ENCODE measurements around the gene RPS27L. TPM values are rescaled to one million over a fixed set of nuclear protein-coding genes. Genes with fewer than 3 reads are reported as not detected.

RPS27L gene
- total RNA-seq, 3 donors from 2014 or later, result 121 to 200 (median 152) TPM

DNA sequence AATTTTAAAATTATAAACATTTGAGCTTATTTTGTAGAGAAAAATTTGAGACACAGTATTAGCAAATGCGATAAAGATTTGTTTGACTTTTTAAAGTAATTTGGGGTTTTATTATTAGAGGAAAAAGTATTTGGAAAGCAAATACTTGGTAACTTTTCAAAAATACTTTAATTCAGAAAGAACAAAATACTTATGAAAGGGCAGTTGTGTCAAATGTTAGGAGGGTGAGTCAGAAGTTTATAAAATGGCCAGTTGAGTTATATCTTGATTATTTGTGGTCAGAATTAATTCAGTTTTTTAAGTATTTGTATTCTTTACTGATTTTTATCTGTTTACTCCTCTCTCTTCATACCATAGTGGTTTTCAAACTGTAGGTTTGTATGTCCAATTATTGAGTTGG, 23.5 kb downstream of the RPS27L start:
- DNase-seq (ENCODE audit: low spot score in 2 of 2), result no peak
- Histone ChIP-seq H3K36me3 (no peaks in the 10 kb centered on the region), H3K4me3 (no peak overlapping the region), H3K27me3 (no peaks in the 10 kb centered on the region), H3K9me3 (no peaks in the 10 kb centered on the region), H3K27ac (peak overlapping the region in 1 of 2 donors; percentile 10), H3K4me1 (no peaks in the 10 kb centered on the region)
- TF ChIP-seq, protein P1, sequence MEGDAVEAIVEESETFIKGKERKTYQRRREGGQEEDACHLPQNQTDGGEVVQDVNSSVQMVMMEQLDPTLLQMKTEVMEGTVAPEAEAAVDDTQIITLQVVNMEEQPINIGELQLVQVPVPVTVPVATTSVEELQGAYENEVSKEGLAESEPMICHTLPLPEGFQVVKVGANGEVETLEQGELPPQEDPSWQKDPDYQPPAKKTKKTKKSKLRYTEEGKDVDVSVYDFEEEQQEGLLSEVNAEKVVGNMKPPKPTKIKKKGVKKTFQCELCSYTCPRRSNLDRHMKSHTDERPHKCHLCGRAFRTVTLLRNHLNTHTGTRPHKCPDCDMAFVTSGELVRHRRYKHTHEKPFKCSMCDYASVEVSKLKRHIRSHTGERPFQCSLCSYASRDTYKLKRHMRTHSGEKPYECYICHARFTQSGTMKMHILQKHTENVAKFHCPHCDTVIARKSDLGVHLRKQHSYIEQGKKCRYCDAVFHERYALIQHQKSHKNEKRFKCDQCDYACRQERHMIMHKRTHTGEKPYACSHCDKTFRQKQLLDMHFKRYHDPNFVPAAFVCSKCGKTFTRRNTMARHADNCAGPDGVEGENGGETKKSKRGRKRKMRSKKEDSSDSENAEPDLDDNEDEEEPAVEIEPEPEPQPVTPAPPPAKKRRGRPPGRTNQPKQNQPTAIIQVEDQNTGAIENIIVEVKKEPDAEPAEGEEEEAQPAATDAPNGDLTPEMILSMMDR (IDR thresholded peaks at IDR 0.05), result no peak
- no peak for TF ChIP-seq POLR2AphosphoS5 (IDR thresholded peaks at IDR 0.05)
- TF ChIP-seq POLR2A (IDR thresholded peaks at IDR 0.05), result no peak
- intact Hi-C loops (cut with DNase I; ENCODE audit: low total_unique reads), result no loop called here

DNA sequence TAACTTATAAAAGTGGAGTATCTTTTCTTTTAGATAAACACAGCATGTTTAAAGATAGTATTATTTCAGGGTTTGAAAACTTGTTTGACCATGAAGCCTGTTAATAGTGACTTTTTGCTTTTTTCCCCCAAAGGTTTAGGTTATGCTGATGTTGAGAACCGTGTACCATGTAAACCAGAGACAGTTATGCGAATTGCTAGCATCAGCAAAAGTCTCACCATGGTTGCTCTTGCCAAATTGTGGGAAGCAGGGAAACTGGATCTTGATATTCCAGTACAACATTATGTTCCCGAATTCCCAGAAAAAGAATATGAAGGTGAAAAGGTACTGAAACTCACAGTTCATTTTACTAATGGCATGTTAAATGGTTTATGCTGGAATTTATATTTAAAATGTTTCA, 30.6 kb downstream of the RPS27L start:
- Histone ChIP-seq H3K4me3 (no peak overlapping the region), H3K9me3 (no peaks in the 10 kb centered on the region), H3K27ac (peak overlapping the region in 1 of 2 donors; percentile 21), H3K27me3 (no peaks in the 10 kb centered on the region), H3K36me3 (no peaks in the 10 kb centered on the region), H3K4me1 (peaks cover 0 to 6% of the 10 kb centered on the region in 2 donors)
- no peak for TF ChIP-seq POLR2AphosphoS5 (IDR thresholded peaks at IDR 0.05)
- TF ChIP-seq, protein P1 (IDR thresholded peaks at IDR 0.05), result no peak
- TF ChIP-seq POLR2A (IDR thresholded peaks at IDR 0.05), result no peak
- intact Hi-C loops (cut with DNase I; ENCODE audit: low total_unique reads), result no loop called here
- no peak for DNase-seq (ENCODE audit: low spot score in 2 of 2)

- no peaks in the 10 kb centered on the region for H3K9me3 ChIP-seq
- H3K27me3 ChIP-seq, result no peaks in the 10 kb centered on the region
- TF ChIP-seq POLR2AphosphoS5 (IDR thresholded peaks at IDR 0.05) (no peak), POLR2A (IDR thresholded peaks at IDR 0.05) (no peak)
- TF ChIP-seq, protein P1 (IDR thresholded peaks at IDR 0.05), result no peak
- H3K4me1 ChIP-seq, result peaks cover 0 to 6% of the 10 kb centered on the region in 2 donors
- H3K36me3 ChIP-seq, result no peaks in the 10 kb centered on the region
- no peak for DNase-seq (ENCODE audit: low spot score in 2 of 2)
- no peak overlapping the region for H3K27ac ChIP-seq
- intact Hi-C loops (cut with DNase I; ENCODE audit: low total_unique reads), result no loop called here
- H3K4me3 ChIP-seq, result no peak overlapping the region
These were observed 32.8 kb downstream of the RPS27L start for GRCh38 chr15:63124506-63124905.

DNA sequence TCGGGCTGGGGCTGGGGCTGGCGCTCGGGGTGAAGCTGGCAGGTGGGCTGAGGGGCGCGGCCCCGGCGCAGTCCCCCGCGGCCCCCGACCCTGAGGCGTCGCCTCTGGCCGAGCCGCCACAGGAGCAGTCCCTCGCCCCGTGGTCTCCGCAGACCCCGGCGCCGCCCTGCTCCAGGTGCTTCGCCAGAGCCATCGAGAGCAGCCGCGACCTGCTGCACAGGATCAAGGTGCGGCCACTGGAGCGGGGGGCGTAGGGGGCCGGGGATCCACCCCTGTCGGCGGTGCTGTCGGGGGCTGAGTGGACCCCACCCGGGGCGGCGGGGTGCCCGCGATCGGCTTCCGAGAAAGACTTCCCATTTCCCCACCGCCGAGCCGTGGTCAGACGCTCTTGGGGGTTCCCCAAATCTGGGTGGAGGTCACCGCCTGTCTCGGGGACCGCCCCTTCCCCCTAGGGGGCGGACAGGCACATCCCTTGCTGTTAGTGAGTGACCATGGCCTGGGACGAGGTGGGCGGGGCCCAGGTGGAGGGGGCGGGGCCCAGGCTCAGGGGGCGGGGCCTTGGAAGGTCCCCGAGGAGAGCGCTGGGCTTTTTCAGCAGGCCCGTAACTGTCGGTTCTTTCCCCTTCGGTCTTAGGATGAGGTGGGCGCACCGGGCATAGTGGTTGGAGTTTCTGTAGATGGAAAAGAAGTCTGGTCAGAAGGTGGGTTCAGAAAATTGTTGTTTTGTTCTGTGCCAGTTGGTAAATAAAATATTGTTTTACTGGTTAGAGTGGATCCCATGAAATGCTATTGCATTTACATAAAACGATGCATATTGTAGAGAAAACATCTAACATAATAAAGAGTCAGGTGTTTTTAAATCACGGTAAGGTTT, 35.0 kb downstream of the RPS27L start:
- Histone ChIP-seq H3K27me3 (no peaks in the 10 kb centered on the region), H3K4me3 (peak overlapping the region; percentile 83 to 99 (median 89)), H3K36me3 (no peaks in the 10 kb centered on the region), H3K9me3 (no peaks in the 10 kb centered on the region), H3K27ac (peak overlapping the region; percentile 89 to 93), H3K4me1 (peaks cover 0 to 6% of the 10 kb centered on the region in 2 donors)
- TF ChIP-seq, protein P1 (IDR thresholded peaks at IDR 0.05), result peak in 1 of 3 donors; percentile 27
- TF ChIP-seq POLR2AphosphoS5 (IDR thresholded peaks at IDR 0.05) (peak in 1 of 3 donors; percentile 34), POLR2A (IDR thresholded peaks at IDR 0.05) (no peak)
- DNase-seq (ENCODE audit: low spot score in 2 of 2), result peak; percentile 93
- intact Hi-C loops (cut with DNase I; ENCODE audit: low total_unique reads), result no loop called here

GRCh38 chr15:63121382-63122001, 35.8 kb downstream of the RPS27L start, which contains the start of gene LACTB:
Gene LACTB, plus strand, starts transcription at chr15:63121861. Its CDS starts 11 bp downstream, at chr15:63121872.
- no peaks in the 10 kb centered on the region for H3K9me3 ChIP-seq
- H3K4me1 ChIP-seq, result peaks cover 0 to 6% of the 10 kb centered on the region in 2 donors
- intact Hi-C loops (cut with DNase I; ENCODE audit: low total_unique reads), result no loop called here
- no peaks in the 10 kb centered on the region for H3K36me3 ChIP-seq
- H3K4me3 ChIP-seq, result peak within 1 kb of the TSS; percentile 83 to 99 (median 89)
- DNase-seq (ENCODE audit: low spot score in 2 of 2), result peak; percentile 78 to 81
- TF ChIP-seq POLR2AphosphoS5 (IDR thresholded peaks at IDR 0.05) (no peak), POLR2A (IDR thresholded peaks at IDR 0.05) (peak; percentile 23)
- TF ChIP-seq, protein P1 (IDR thresholded peaks at IDR 0.05), result no peak
- H3K27ac ChIP-seq, result peak within 1 kb of the TSS; percentile 89 to 93
- H3K27me3 ChIP-seq, result no peaks in the 10 kb centered on the region
